HEK293 (cell line): Measurements from ENCODE around the gene ATPAF2.

Source experiments
- CTCF ChIA-PET: fragments of 350-600 bp; formaldehyde crosslinking; extraction: SDS; loops from one replicate; lab custom pipeline; 2021; ENCODE audit warnings: antibody characterized with exemption; lab: Yijun Ruan, JAX
- POLR2A ChIA-PET: fragments of 300-600 bp; formaldehyde crosslinking; extraction: SDS; loops from one replicate; lab custom pipeline; 2020; ENCODE audit warnings: antibody characterized with exemption, inconsistent platforms; lab: Yijun Ruan, JAX
- H3K27ac ChIP-seq: fragments of 200-500 bp; sonication (Bioruptor generic); 2 replicates; pipeline ENCODE4 v1.5.1; 2014; ENCODE audit warnings: low read depth, low read length, control low read depth, inconsistent platforms; ENCODE audit errors: extremely low read depth
- H3K36me3 ChIP-seq, 2 experiments: fragments of 200-500 bp in 1 of 2; sonication (Bioruptor generic) in 1 of 2; 1 replicate in 1 of 2; 2 replicates in 1 of 2; pipeline ENCODE4 v1.5.1; 2014 to 2017; ENCODE audit warnings: inconsistent platforms in 2 of 2, low read length in 2 of 2; ENCODE audit not compliant: control insufficient read depth in 2 of 2, insufficient read depth in 1 of 2
- H3K4me1 ChIP-seq: fragments of 200-500 bp; sonication (Bioruptor generic); 2 replicates; pipeline ENCODE4 v1.5.1; 2014; ENCODE audit warnings: mild to moderate bottlenecking, low read length, inconsistent platforms; ENCODE audit not compliant: control insufficient read depth, insufficient read depth
- H3K4me3 ChIP-seq: 2 replicates; pipeline ENCODE4 v1.5.1; 2011; ENCODE audit warnings: low read depth, mild to moderate bottlenecking, control low read depth, low read length, moderate library complexity
- H3K9me3 ChIP-seq: fragments of 200-500 bp; sonication (Bioruptor generic); 2 replicates; pipeline ENCODE4 v1.5.1; 2014; ENCODE audit warnings: low read depth, low read length, inconsistent platforms; ENCODE audit not compliant: control insufficient read depth, insufficient read depth
- GLI4 ChIP-seq: fragments of 450-650 bp; formaldehyde crosslinking; IDR thresholded peaks from 2 replicates; pipeline ENCODE4 v1.5.1; 2016; ENCODE audit warnings: missing biosample characterization, missing genetic modification characterization
- GLIS1 ChIP-seq: fragments of 450-650 bp; formaldehyde crosslinking; IDR thresholded peaks from 2 replicates; pipeline ENCODE4 v1.5.1; 2016; ENCODE audit warnings: missing biosample characterization, missing genetic modification characterization
- MYNN ChIP-seq: fragments of 450-650 bp; formaldehyde crosslinking; IDR thresholded peaks from 2 replicates; pipeline ENCODE4 v1.5.1; 2016; ENCODE audit warnings: missing biosample characterization, missing genetic modification characterization, borderline replicate concordance
- SCRT2 ChIP-seq: fragments of 450-650 bp; formaldehyde crosslinking; IDR thresholded peaks from 2 replicates; pipeline ENCODE4 v1.5.1; 2016; ENCODE audit warnings: missing biosample characterization, missing genetic modification characterization
- WT1 ChIP-seq: fragments of 450-650 bp; formaldehyde crosslinking; IDR thresholded peaks from 2 replicates; pipeline ENCODE4 v1.5.1; 2016; ENCODE audit warnings: missing biosample characterization, missing genetic modification characterization
- ZEB2 ChIP-seq: fragments of 450-650 bp; formaldehyde crosslinking; IDR thresholded peaks from 2 replicates; pipeline ENCODE4 v1.5.1; 2016; ENCODE audit warnings: missing biosample characterization, missing genetic modification characterization
- ZFP3 ChIP-seq: fragments of 450-650 bp; formaldehyde crosslinking; IDR thresholded peaks from 2 replicates; pipeline ENCODE4 v1.5.1; 2016; ENCODE audit warnings: low read depth, missing biosample characterization, missing genetic modification characterization
- ZNF221 ChIP-seq: fragments of 450-650 bp; formaldehyde crosslinking; IDR thresholded peaks from 2 replicates; pipeline ENCODE4 v1.5.1; 2017; ENCODE audit warnings: missing biosample characterization, missing genetic modification characterization, borderline replicate concordance
- ZNF350 ChIP-seq: fragments of 450-650 bp; formaldehyde crosslinking; IDR thresholded peaks from 2 replicates; pipeline ENCODE4 v1.5.0; 2017; ENCODE audit warnings: missing biosample characterization, mild to moderate bottlenecking, missing genetic modification characterization
- ZNF416 ChIP-seq: fragments of 450-650 bp; formaldehyde crosslinking; IDR thresholded peaks from 2 replicates; pipeline ENCODE4 v1.5.1; 2016; ENCODE audit warnings: missing biosample characterization, missing genetic modification characterization
- ZNF501 ChIP-seq: fragments of 450-650 bp; formaldehyde crosslinking; IDR thresholded peaks from 2 replicates; pipeline ENCODE4 v1.5.1; 2016; ENCODE audit warnings: missing biosample characterization, missing genetic modification characterization
- ZNF549 ChIP-seq: fragments of 450-650 bp; IDR thresholded peaks from 2 replicates; pipeline ENCODE4 v1.5.1; 2018; ENCODE audit warnings: missing biosample characterization, missing genetic modification characterization, mild to moderate bottlenecking, inconsistent platforms, moderate library complexity
- ZNF555 ChIP-seq: fragments of 450-650 bp; formaldehyde crosslinking; conservative IDR thresholded peaks from 2 replicates; pipeline ENCODE4 v1.5.1; 2017; ENCODE audit warnings: missing biosample characterization, mild to moderate bottlenecking, missing genetic modification characterization, inconsistent platforms
- ZNF560 ChIP-seq: fragments of 450-650 bp; formaldehyde crosslinking; IDR thresholded peaks from 2 replicates; pipeline ENCODE4 v1.5.1; 2017; ENCODE audit warnings: missing biosample characterization, missing genetic modification characterization, borderline replicate concordance
- ZNF561 ChIP-seq: fragments of 450-650 bp; IDR thresholded peaks from 2 replicates; pipeline ENCODE4 v1.5.1; 2018; ENCODE audit warnings: missing biosample characterization, missing genetic modification characterization, borderline replicate concordance
- ZNF600 ChIP-seq: fragments of 450-650 bp; formaldehyde crosslinking; IDR thresholded peaks from 2 replicates; pipeline ENCODE4 v1.5.1; 2016; ENCODE audit warnings: missing biosample characterization, missing genetic modification characterization
- ZNF677 ChIP-seq: fragments of 450-650 bp; IDR thresholded peaks from 2 replicates; pipeline ENCODE4 v1.5.0; 2018; ENCODE audit warnings: missing biosample characterization, mild to moderate bottlenecking, missing genetic modification characterization, moderate library complexity
- ZNF701 ChIP-seq: fragments of 450-650 bp; formaldehyde crosslinking; IDR thresholded peaks from 2 replicates; pipeline ENCODE4 v1.5.1; 2016; ENCODE audit warnings: missing biosample characterization, missing genetic modification characterization
- ZNF76 ChIP-seq: fragments of 450-650 bp; formaldehyde crosslinking; IDR thresholded peaks from 2 replicates; pipeline ENCODE4; 2016; ENCODE audit warnings: low read depth, missing biosample characterization, missing genetic modification characterization, borderline replicate concordance
- ZNF777 ChIP-seq: fragments of 450-650 bp; formaldehyde crosslinking; IDR thresholded peaks from 2 replicates; pipeline ENCODE4 v1.5.1; 2017; ENCODE audit warnings: missing biosample characterization, missing genetic modification characterization, borderline replicate concordance
- ZNF791 ChIP-seq: fragments of 450-650 bp; formaldehyde crosslinking; IDR thresholded peaks from 2 replicates; pipeline ENCODE4 v1.5.1; 2016; ENCODE audit warnings: missing biosample characterization, missing genetic modification characterization
- ZXDB ChIP-seq: fragments of 450-650 bp; formaldehyde crosslinking; IDR thresholded peaks from 2 replicates; pipeline ENCODE4 v1.5.1; 2016; ENCODE audit warnings: missing biosample characterization, missing genetic modification characterization
- TF ChIP-seq, protein P1 (sequence below): fragments of 450-650 bp; formaldehyde crosslinking; IDR thresholded peaks from 2 replicates; pipeline ENCODE4 v1.5.1; 2016; ENCODE audit warnings: missing biosample characterization, missing genetic modification characterization, borderline replicate concordance
- TF ChIP-seq, protein P2 (sequence below): fragments of 450-650 bp; formaldehyde crosslinking; IDR thresholded peaks from 2 replicates; pipeline ENCODE4 v1.5.1; 2016; ENCODE audit warnings: missing biosample characterization, missing genetic modification characterization, borderline replicate concordance
- TF ChIP-seq, protein P3 (sequence below): fragments of 450-650 bp; formaldehyde crosslinking; optimal IDR thresholded peaks from 2 replicates; pipeline ENCODE3; 2016; ENCODE audit warnings: missing biosample characterization, mild to moderate bottlenecking, missing genetic modification characterization
- TF ChIP-seq, protein P4 (sequence below): fragments of 450-650 bp; formaldehyde crosslinking; IDR thresholded peaks from 2 replicates; pipeline ENCODE4 v1.5.1; 2017; ENCODE audit warnings: missing biosample characterization, missing genetic modification characterization
- TF ChIP-seq, protein P5 (sequence below): fragments of 450-650 bp; formaldehyde crosslinking; IDR thresholded peaks from 2 replicates; pipeline ENCODE4 v1.5.1; 2017; ENCODE audit warnings: missing biosample characterization, missing genetic modification characterization

The ATPAF2 gene

DNA sequence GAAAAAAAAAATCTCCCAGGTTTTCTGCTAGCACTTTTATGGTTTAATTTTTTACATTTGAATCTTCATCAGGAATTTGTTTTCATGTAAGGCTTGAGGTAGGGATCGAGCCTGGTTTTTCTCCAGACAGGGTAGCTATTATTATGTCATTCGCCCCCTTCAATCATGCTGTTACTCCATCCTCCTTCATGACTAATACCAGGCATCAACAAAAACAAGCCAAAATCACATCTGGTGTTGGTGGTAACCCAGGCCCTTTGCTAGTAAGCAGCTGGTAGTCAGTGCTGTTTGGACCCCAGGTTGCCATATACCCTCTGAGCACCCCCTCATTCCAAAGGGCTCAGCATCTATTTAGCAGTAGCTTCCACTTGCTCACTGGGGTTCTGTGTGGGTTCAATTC, 36.8 kb downstream of the ATPAF2 start:
- ChIA-PET POLR2A (interaction anchor here (1.9 kb wide), 1 partner anchor 30 kb away, joined by 8 read pairs; the partner anchor contains the start of genes DRC3 and TOM1L2), CTCF (interaction anchor here (0.6 to 1.6 kb wide), 5 partner anchors 10 to 111 kb away, joined by 3 to 6 read pairs (median 4); no protein-coding TSS in a partner anchor)

DNA sequence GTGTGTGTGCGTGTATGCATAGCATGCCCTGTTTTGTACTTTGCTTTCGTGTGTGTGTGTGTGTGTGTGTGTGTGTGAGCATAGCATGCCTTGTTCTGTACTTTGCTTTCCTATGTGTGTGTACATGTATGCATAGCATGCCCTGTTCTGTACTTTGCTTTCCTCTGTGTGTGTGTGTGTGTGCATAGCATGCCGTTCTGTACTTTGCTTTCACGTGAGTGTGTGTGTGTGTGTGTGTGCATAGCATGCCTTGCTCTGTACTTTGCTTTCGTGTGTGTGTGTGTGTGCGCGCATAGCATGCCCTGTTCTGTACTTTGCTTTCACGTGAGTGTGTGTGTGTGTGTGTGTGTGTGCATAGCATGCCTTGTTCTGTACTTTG, 38.9 kb downstream of the ATPAF2 start:
- ChIA-PET CTCF (no interaction called here), POLR2A (no interaction called here)
- H3K36me3 ChIP-seq: no peaks in the 10 kb centered on the region
- TF ChIP-seq, protein P1, sequence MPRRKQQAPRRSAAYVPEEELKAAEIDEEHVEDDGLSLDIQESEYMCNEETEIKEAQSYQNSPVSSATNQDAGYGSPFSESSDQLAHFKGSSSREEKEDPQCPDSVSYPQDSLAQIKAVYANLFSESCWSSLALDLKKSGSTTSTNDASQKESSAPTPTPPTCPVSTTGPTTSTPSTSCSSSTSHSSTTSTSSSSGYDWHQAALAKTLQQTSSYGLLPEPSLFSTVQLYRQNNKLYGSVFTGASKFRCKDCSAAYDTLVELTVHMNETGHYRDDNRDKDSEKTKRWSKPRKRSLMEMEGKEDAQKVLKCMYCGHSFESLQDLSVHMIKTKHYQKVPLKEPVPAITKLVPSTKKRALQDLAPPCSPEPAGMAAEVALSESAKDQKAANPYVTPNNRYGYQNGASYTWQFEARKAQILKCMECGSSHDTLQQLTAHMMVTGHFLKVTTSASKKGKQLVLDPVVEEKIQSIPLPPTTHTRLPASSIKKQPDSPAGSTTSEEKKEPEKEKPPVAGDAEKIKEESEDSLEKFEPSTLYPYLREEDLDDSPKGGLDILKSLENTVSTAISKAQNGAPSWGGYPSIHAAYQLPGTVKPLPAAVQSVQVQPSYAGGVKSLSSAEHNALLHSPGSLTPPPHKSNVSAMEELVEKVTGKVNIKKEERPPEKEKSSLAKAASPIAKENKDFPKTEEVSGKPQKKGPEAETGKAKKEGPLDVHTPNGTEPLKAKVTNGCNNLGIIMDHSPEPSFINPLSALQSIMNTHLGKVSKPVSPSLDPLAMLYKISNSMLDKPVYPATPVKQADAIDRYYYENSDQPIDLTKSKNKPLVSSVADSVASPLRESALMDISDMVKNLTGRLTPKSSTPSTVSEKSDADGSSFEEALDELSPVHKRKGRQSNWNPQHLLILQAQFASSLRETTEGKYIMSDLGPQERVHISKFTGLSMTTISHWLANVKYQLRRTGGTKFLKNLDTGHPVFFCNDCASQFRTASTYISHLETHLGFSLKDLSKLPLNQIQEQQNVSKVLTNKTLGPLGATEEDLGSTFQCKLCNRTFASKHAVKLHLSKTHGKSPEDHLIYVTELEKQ (tag by site-specific recombination): no peak
- no peak for TF ChIP-seq ZNF560 (tag by site-specific recombination)
- TF ChIP-seq MYNN (tag by site-specific recombination): no peak
- no peak for TF ChIP-seq ZFP3 (tag by site-specific recombination)
- TF ChIP-seq ZXDB (tag by site-specific recombination): no peak
- no peak for TF ChIP-seq ZNF549 (tag by site-specific recombination)
- no peak for TF ChIP-seq WT1
- TF ChIP-seq, protein P2, sequence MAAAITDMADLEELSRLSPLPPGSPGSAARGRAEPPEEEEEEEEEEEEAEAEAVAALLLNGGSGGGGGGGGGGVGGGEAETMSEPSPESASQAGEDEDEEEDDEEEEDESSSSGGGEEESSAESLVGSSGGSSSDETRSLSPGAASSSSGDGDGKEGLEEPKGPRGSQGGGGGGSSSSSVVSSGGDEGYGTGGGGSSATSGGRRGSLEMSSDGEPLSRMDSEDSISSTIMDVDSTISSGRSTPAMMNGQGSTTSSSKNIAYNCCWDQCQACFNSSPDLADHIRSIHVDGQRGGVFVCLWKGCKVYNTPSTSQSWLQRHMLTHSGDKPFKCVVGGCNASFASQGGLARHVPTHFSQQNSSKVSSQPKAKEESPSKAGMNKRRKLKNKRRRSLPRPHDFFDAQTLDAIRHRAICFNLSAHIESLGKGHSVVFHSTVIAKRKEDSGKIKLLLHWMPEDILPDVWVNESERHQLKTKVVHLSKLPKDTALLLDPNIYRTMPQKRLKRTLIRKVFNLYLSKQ (tag by site-specific recombination): no peak
- TF ChIP-seq ZNF416 (tag by site-specific recombination): no peak
- no peak for TF ChIP-seq ZNF555 (tag by site-specific recombination)
- TF ChIP-seq GLI4 (tag by site-specific recombination): 0 out of 2 replicates have a peak, but pooled peaks have one; percentile 42
- no peak for TF ChIP-seq ZNF76 (tag by site-specific recombination)
- no peak for TF ChIP-seq ZNF791
- peak; percentile 33; the same call in 1 of the 2 replicates for TF ChIP-seq ZNF600 (tag by site-specific recombination)
- TF ChIP-seq ZNF561 (tag by site-specific recombination): no peak
- TF ChIP-seq ZNF701 (tag by site-specific recombination): no peak
- TF ChIP-seq, protein P3, sequence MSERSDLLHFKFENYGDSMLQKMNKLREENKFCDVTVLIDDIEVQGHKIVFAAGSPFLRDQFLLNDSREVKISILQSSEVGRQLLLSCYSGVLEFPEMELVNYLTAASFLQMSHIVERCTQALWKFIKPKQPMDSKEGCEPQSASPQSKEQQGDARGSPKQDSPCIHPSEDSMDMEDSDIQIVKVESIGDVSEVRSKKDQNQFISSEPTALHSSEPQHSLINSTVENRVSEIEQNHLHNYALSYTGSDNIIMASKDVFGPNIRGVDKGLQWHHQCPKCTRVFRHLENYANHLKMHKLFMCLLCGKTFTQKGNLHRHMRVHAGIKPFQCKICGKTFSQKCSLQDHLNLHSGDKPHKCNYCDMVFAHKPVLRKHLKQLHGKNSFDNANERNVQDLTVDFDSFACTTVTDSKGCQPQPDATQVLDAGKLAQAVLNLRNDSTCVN (tag by site-specific recombination): no peak
- TF ChIP-seq, protein P4, sequence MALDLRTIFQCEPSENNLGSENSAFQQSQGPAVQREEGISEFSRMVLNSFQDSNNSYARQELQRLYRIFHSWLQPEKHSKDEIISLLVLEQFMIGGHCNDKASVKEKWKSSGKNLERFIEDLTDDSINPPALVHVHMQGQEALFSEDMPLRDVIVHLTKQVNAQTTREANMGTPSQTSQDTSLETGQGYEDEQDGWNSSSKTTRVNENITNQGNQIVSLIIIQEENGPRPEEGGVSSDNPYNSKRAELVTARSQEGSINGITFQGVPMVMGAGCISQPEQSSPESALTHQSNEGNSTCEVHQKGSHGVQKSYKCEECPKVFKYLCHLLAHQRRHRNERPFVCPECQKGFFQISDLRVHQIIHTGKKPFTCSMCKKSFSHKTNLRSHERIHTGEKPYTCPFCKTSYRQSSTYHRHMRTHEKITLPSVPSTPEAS (tag by site-specific recombination): peak; percentile 93
- TF ChIP-seq ZNF777: no peak
- no peak for TF ChIP-seq GLIS1 (tag by site-specific recombination)
- TF ChIP-seq ZNF221 (tag by site-specific recombination): no peak
- no peak for TF ChIP-seq ZNF677 (tag by site-specific recombination)
- no peaks in the 10 kb centered on the region for H3K9me3 ChIP-seq
- no peak overlapping the region for H3K27ac ChIP-seq
- H3K4me1 ChIP-seq: no peaks in the 10 kb centered on the region
- H3K4me3 ChIP-seq: no peak overlapping the region

More for the DNA sequence above, 36.8 kb downstream of the ATPAF2 start:
- Histone ChIP-seq H3K36me3 (peaks cover 0 to 4% of the 10 kb centered on the region in 2 experiments; a peak in 1 of 3 replicates), H3K27ac (no peak overlapping the region), H3K9me3 (no peaks in the 10 kb centered on the region), H3K4me3 (no peak overlapping the region), H3K4me1 (no peaks in the 10 kb centered on the region)
- TF ChIP-seq ZEB2 (tag by site-specific recombination): no peak
- TF ChIP-seq ZNF350 (tag by site-specific recombination): no peak
- TF ChIP-seq ZNF561 (tag by site-specific recombination): no peak
- TF ChIP-seq ZNF501 (tag by site-specific recombination): no peak
- TF ChIP-seq SCRT2: no peak
- TF ChIP-seq, protein P5, sequence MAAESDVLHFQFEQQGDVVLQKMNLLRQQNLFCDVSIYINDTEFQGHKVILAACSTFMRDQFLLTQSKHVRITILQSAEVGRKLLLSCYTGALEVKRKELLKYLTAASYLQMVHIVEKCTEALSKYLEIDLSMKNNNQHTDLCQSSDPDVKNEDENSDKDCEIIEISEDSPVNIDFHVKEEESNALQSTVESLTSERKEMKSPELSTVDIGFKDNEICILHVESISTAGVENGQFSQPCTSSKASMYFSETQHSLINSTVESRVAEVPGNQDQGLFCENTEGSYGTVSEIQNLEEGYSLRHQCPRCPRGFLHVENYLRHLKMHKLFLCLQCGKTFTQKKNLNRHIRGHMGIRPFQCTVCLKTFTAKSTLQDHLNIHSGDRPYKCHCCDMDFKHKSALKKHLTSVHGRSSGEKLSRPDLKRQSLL (tag by site-specific recombination): no peak
